ENCODE measurements around the gene ZNF280A. TPM values are rescaled to one million over a fixed set of nuclear protein-coding genes. Genes with fewer than 3 reads are reported as not detected.

Gene ZNF280A
- total RNA-seq, 3 donors from 2014 or later (not counting 1 experiment from before 2014, with no cell fraction given), result not detected

- no peaks in the 10 kb centered on the region for H3K4me1 ChIP-seq (ENCODE audit: control insufficient read depth, insufficient read depth, low read length)
- intact Hi-C loops (cut with micrococcal nuclease), result no loop called here
- Mint-ChIP-seq H3K4me1 (no peaks in the 10 kb centered on the region), H3K27ac (no peak overlapping the region), H3K36me3 (no peaks in the 10 kb centered on the region), H3K9me3 (no peaks in the 10 kb centered on the region), H3K27me3 (ENCODE audit: low read depth in 2 of 2) (no peaks in the 10 kb centered on the region), H3K4me3 (no peak overlapping the region)
- TF ChIP-seq, protein P1, sequence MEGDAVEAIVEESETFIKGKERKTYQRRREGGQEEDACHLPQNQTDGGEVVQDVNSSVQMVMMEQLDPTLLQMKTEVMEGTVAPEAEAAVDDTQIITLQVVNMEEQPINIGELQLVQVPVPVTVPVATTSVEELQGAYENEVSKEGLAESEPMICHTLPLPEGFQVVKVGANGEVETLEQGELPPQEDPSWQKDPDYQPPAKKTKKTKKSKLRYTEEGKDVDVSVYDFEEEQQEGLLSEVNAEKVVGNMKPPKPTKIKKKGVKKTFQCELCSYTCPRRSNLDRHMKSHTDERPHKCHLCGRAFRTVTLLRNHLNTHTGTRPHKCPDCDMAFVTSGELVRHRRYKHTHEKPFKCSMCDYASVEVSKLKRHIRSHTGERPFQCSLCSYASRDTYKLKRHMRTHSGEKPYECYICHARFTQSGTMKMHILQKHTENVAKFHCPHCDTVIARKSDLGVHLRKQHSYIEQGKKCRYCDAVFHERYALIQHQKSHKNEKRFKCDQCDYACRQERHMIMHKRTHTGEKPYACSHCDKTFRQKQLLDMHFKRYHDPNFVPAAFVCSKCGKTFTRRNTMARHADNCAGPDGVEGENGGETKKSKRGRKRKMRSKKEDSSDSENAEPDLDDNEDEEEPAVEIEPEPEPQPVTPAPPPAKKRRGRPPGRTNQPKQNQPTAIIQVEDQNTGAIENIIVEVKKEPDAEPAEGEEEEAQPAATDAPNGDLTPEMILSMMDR (IDR thresholded peaks at IDR 0.05), result no peak
- no peaks in the 10 kb centered on the region for H3K27me3 ChIP-seq (ENCODE audit: control insufficient read depth, insufficient read depth, low read length)
- DNase-seq (no peak), ATAC-seq (no peak)
- H3K36me3 ChIP-seq (ENCODE audit: control insufficient read depth, insufficient read depth, low read length), result peaks cover 4% of the 10 kb centered on the region
- no peak overlapping the region for H3K27ac ChIP-seq (ENCODE audit: low read length)
- no peak overlapping the region for H3K4me3 ChIP-seq (ENCODE audit: low read length)
- 97% methylated on average over 4 of the region's 5 CpGs for WGBS (ENCODE audit: insufficient coverage)
- H3K9me3 ChIP-seq (ENCODE audit: control insufficient read depth, insufficient read depth, low read length), result no peaks in the 10 kb centered on the region
Observed at GRCh38 chr22:22488736-22489135, 31.3 kb downstream of the ZNF280A start.

DNA sequence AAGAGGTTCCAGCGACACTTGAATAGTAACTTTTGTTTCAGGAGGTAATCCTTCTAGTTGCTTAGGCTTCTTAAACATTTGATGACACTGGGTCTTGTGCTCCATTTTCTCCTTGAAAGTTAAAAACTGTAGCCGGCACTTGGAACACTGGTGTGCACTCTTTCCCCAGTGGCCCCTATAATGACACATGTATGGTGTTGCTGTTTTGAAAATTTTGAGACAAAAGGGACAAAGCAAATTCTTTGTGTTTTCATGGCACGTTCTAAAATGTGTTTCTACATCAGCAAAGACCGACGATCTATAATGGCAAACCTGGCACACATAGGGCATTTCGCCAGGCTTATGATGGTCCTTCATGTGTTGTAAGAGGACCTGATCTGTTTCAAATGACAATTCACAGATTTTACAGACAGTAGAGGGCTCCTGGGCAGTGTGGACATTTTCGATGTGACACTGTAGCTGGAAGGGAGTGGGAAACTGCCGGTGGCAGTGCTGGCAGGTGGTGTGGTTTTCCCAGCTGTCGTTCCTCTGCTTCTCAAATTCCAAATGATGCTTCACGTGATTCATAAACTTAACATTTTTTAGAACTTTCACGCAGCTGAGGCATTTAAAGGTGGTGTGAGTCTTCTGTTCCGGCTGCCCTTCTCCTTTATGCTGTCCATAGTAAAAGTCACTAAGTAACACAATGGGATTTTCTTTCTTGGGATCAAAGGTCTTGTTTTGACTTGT lies 32.0 kb downstream of the ZNF280A start:
- H3K4me1 ChIP-seq (ENCODE audit: control insufficient read depth, insufficient read depth, low read length), result no peaks in the 10 kb centered on the region
- Mint-ChIP-seq H3K4me1 (no peaks in the 10 kb centered on the region), H3K9me3 (no peaks in the 10 kb centered on the region), H3K36me3 (no peaks in the 10 kb centered on the region), H3K4me3 (no peak overlapping the region), H3K27me3 (ENCODE audit: low read depth in 2 of 2) (no peaks in the 10 kb centered on the region), H3K27ac (no peak overlapping the region)
- no peak for DNase-seq
- H3K27ac ChIP-seq (ENCODE audit: low read length), result no peak overlapping the region
- 99% methylated on average over 8 of the region's 12 CpGs for WGBS (ENCODE audit: insufficient coverage)
- TF ChIP-seq, protein P1 (IDR thresholded peaks at IDR 0.05), result no peak
- no peak for ATAC-seq
- peaks cover 4% of the 10 kb centered on the region for H3K36me3 ChIP-seq (ENCODE audit: control insufficient read depth, insufficient read depth, low read length)
- H3K9me3 ChIP-seq (ENCODE audit: control insufficient read depth, insufficient read depth, low read length), result no peaks in the 10 kb centered on the region
- H3K4me3 ChIP-seq (ENCODE audit: low read length), result no peak overlapping the region
- no peaks in the 10 kb centered on the region for H3K27me3 ChIP-seq (ENCODE audit: control insufficient read depth, insufficient read depth, low read length)
- intact Hi-C loops (cut with micrococcal nuclease), result no loop called here

DNA sequence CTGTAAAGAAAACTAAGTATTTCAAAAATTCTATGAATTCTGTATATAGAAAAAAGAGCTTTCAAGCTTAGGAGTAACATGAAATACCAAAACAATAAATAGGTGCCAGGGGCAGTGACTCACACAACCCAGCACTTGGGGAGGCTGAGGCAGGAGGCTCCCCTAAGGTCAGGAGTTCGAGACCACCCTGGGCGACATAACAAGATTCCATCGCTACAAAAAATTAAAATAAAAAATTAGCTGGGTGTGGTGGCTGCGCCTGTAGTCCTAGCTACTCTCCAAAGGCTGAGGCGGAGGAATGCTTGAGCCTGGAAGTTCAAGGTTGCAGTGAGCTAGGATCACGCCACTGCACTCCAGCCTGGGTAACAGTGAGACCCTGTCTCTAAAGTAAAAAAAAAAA lies 33.0 kb downstream of the ZNF280A start:
- TF ChIP-seq, protein P1 (IDR thresholded peaks at IDR 0.05), result no peak
- Mint-ChIP-seq H3K36me3 (no peaks in the 10 kb centered on the region), H3K9me3 (no peaks in the 10 kb centered on the region), H3K27me3 (ENCODE audit: low read depth in 2 of 2) (no peaks in the 10 kb centered on the region), H3K4me1 (no peaks in the 10 kb centered on the region), H3K27ac (no peak overlapping the region), H3K4me3 (no peak overlapping the region)
- ATAC-seq (no peak), DNase-seq (no peak)
- WGBS (ENCODE audit: insufficient coverage), result 98% methylated on average over 5 of the region's 6 CpGs
- Histone ChIP-seq H3K9me3 (ENCODE audit: control insufficient read depth, insufficient read depth, low read length) (no peaks in the 10 kb centered on the region), H3K27me3 (ENCODE audit: control insufficient read depth, insufficient read depth, low read length) (no peaks in the 10 kb centered on the region), H3K36me3 (ENCODE audit: control insufficient read depth, insufficient read depth, low read length) (no peaks in the 10 kb centered on the region), H3K4me1 (ENCODE audit: control insufficient read depth, insufficient read depth, low read length) (no peaks in the 10 kb centered on the region), H3K27ac (ENCODE audit: low read length) (no peak overlapping the region), H3K4me3 (ENCODE audit: low read length) (no peak overlapping the region)
- intact Hi-C loops (cut with micrococcal nuclease), result no loop called here
